H9 (cell line): ENCODE measurements around the gene STAMBPL1. TPM values are rescaled to one million over a fixed set of nuclear protein-coding genes. Genes with fewer than 3 reads are reported as not detected.

Experiments used
- DNase-seq: peaks from one replicate; pipeline ENCODE4 v3.0.0-alpha.2; 2017
- H2AFZ ChIP-seq: one replicate; pipeline ENCODE4 v1.6.1; 2013; ENCODE audit warnings: mild to moderate bottlenecking, low read length, control low read depth, moderate library complexity
- H2AK5ac ChIP-seq: 2 replicates; pipeline ENCODE4 v1.6.1; 2013; ENCODE audit warnings: low read length, control low read depth, mixed read lengths; ENCODE audit not compliant: insufficient read length
- H2BK120ac ChIP-seq: one replicate; pipeline ENCODE4 v1.6.1; 2013; ENCODE audit warnings: low read depth, mild to moderate bottlenecking, low read length, control low read depth, inconsistent platforms; ENCODE audit not compliant: poor library complexity, severe bottlenecking
- H2BK12ac ChIP-seq: 2 replicates; pipeline ENCODE4 v1.6.1; 2013; ENCODE audit warnings: low read length, control low read depth, mixed read lengths, low read depth; ENCODE audit not compliant: insufficient read length
- H2BK15ac ChIP-seq: 2 replicates; pipeline ENCODE4 v1.6.1; 2013; ENCODE audit warnings: low read depth, low read length, control low read depth
- H2BK20ac ChIP-seq: one replicate; pipeline ENCODE4 v1.6.1; 2013; ENCODE audit warnings: low read depth, mild to moderate bottlenecking, low read length, control low read depth, inconsistent platforms; ENCODE audit not compliant: poor library complexity, severe bottlenecking
- H2BK5ac ChIP-seq: 2 replicates; pipeline ENCODE4 v1.6.1; 2013; ENCODE audit warnings: low read length, control low read depth, mixed read lengths; ENCODE audit not compliant: insufficient read length
- H3K14ac ChIP-seq: 2 replicates; pipeline ENCODE4 v1.6.1; 2013; ENCODE audit warnings: low read length, control low read depth; ENCODE audit not compliant: insufficient read depth
- H3K18ac ChIP-seq: 2 replicates; pipeline ENCODE4 v1.6.1; 2013; ENCODE audit warnings: low read depth, mild to moderate bottlenecking, mixed read lengths, low read length, control low read depth; ENCODE audit not compliant: insufficient read length
- H3K23ac ChIP-seq: 2 replicates; pipeline ENCODE4 v1.6.1; 2013; ENCODE audit warnings: low read length, control low read depth, mixed read lengths, low read depth; ENCODE audit not compliant: insufficient read length
- H3K23me2 ChIP-seq: 2 replicates; pipeline ENCODE4 v1.6.1; 2013; ENCODE audit warnings: low read depth, mild to moderate bottlenecking, mixed read lengths, low read length, control low read depth; ENCODE audit not compliant: insufficient read length, poor library complexity, severe bottlenecking
- H3K27ac ChIP-seq: 2 replicates; pipeline ENCODE4 v1.5.1; 2013; ENCODE audit warnings: low read length, control low read depth, mixed read lengths, low read depth; ENCODE audit not compliant: insufficient read length
- H3K27me3 ChIP-seq: 2 replicates; pipeline ENCODE4 v1.6.1; 2013; ENCODE audit warnings: low read length, control low read depth, inconsistent platforms; ENCODE audit not compliant: insufficient read depth
- H3K4ac ChIP-seq: 2 replicates; pipeline ENCODE4 v1.6.1; 2013; ENCODE audit warnings: low read depth, mild to moderate bottlenecking, control low read depth, inconsistent platforms, low read length, moderate library complexity
- H3K4me1 ChIP-seq: 2 replicates; pipeline ENCODE4 v1.6.1; 2013; ENCODE audit warnings: low read length, control low read depth, inconsistent platforms; ENCODE audit not compliant: insufficient read depth
- H3K4me2 ChIP-seq: 2 replicates; pipeline ENCODE4 v1.6.1; 2013; ENCODE audit warnings: low read length, control low read depth, mixed read lengths; ENCODE audit not compliant: insufficient read length, insufficient read depth
- H3K56ac ChIP-seq: 2 replicates; pipeline ENCODE4 v1.6.1; 2013; ENCODE audit warnings: low read depth, mild to moderate bottlenecking, mixed read lengths, low read length, control low read depth; ENCODE audit not compliant: insufficient read length
- H3K79me1 ChIP-seq: 2 replicates; pipeline ENCODE4 v1.6.1; 2013; ENCODE audit warnings: low read depth, mild to moderate bottlenecking, moderate library complexity, low read length, control low read depth, inconsistent platforms; ENCODE audit not compliant: insufficient read depth, poor library complexity, severe bottlenecking
- H3K79me2 ChIP-seq: 2 replicates; pipeline ENCODE4 v1.6.1; 2013; ENCODE audit warnings: low read length, control low read depth, inconsistent platforms; ENCODE audit not compliant: insufficient read depth
- H3K9ac ChIP-seq: 2 replicates; pipeline ENCODE4 v1.6.1; 2013; ENCODE audit warnings: low read length, control low read depth, mixed read lengths; ENCODE audit not compliant: insufficient read length; ENCODE audit errors: extremely low read depth
- H3K9me3 ChIP-seq: one replicate; pipeline ENCODE4 v1.6.1; 2013; ENCODE audit warnings: low read depth, low read length, inconsistent platforms; ENCODE audit not compliant: control insufficient read depth
- H3T11ph ChIP-seq: one replicate; pipeline ENCODE4 v1.6.1; 2013; ENCODE audit warnings: mild to moderate bottlenecking, low read length, control low read depth, inconsistent platforms
- H4K20me1 ChIP-seq: one replicate; pipeline ENCODE4 v1.6.1; 2013; ENCODE audit not compliant: control insufficient read depth, insufficient read length, insufficient read depth
- H4K5ac ChIP-seq: 2 replicates; pipeline ENCODE4 v1.6.1; 2013; ENCODE audit warnings: low read depth, mild to moderate bottlenecking, mixed read lengths, low read length, control low read depth; ENCODE audit not compliant: insufficient read length
- H4K8ac ChIP-seq: replicated peaks from 2 replicates; pipeline ENCODE4 v1.6.1; 2013; ENCODE audit warnings: low read length, control low read depth, mixed read lengths, low read depth; ENCODE audit not compliant: insufficient read length
- H4K91ac ChIP-seq: 2 replicates; pipeline ENCODE4 v1.6.1; 2013; ENCODE audit warnings: low read depth, mild to moderate bottlenecking, moderate library complexity, mixed read lengths, low read length, control low read depth; ENCODE audit not compliant: insufficient read length
- H3K27ac Mint-ChIP-seq, 3 experiments: 2 replicates in 2 of 3; 3 replicates in 1 of 3; pipeline ENCODE4 v1.8.0; 2020 to 2021; ENCODE audit warnings: mixed read lengths in 3 of 3, mild to moderate bottlenecking in 1 of 3, moderate library complexity in 1 of 3
- H3K27me3 Mint-ChIP-seq: 2 replicates; pipeline ENCODE4 v1.8.0; 2021; ENCODE audit warnings: low read depth, mild to moderate bottlenecking, moderate library complexity, mixed read lengths
- H3K36me3 Mint-ChIP-seq, 3 experiments: 2 replicates in 2 of 3; 3 replicates in 1 of 3; pipeline ENCODE4 v1.8.0; 2020 to 2021; ENCODE audit warnings: low read depth in 3 of 3, mixed read lengths in 3 of 3; ENCODE audit not compliant: insufficient read depth in 1 of 3
- H3K4me1 Mint-ChIP-seq, 2 experiments: 2 replicates each; pipeline ENCODE4 v1.8.0; 2020; ENCODE audit warnings: mixed read lengths in 2 of 2
- H3K4me3 Mint-ChIP-seq, 2 experiments: 2 replicates in 1 of 2; 3 replicates in 1 of 2; pipeline ENCODE4 v1.8.0; 2020 to 2021; ENCODE audit warnings: mild to moderate bottlenecking in 2 of 2, mixed read lengths in 2 of 2, moderate library complexity in 1 of 2
- H3K9me3 Mint-ChIP-seq, 2 experiments: 2 replicates in 1 of 2; 3 replicates in 1 of 2; pipeline ENCODE4 v1.8.0; 2020; ENCODE audit warnings: mild to moderate bottlenecking in 2 of 2, mixed read lengths in 2 of 2, moderate library complexity in 1 of 2
- CTCF ChIP-seq: fragments of 200-600 bp; sonication (generic); conservative IDR thresholded peaks from 3 replicates; pipeline ENCODE4 v1.8.0; 2021; ENCODE audit warnings: antibody characterized with exemption, mild to moderate bottlenecking
- WGBS: extraction: QIAGEN DNeasy Blood & Tissue Kit; methylation state at CpG from one replicate; pipeline ENCODE4 v1.1.7; 2013; ENCODE audit warnings: missing lambda C conversion rate, low lambda C conversion rate, mixed read lengths; ENCODE audit not compliant: insufficient read length; ENCODE audit errors: extremely low coverage; 5-methylcytosine and 5-hydroxymethylcytosine counted together
- total RNA-seq: library from RNA; stranded (reverse); gene quantifications from 2 replicates; pipeline ENCODE4 v1.2.1, GENCODE V29; 2021

The STAMBPL1 gene
- total RNA-seq, 1 experiment from 2014 or later, result 3.2 TPM

- no peak overlapping the region for H3K27ac Mint-ChIP-seq
- Histone ChIP-seq H3K27ac (no peak overlapping the region), H3K27me3 (no peaks in the 10 kb centered on the region), H2AFZ (no peak overlapping the region), H3K9ac (no peak overlapping the region), H4K8ac (no peak overlapping the region), H3T11ph (no peak overlapping the region), H3K79me2 (no peaks in the 10 kb centered on the region), H3K4me1 (no peaks in the 10 kb centered on the region), H2BK12ac (no peak overlapping the region), H2AK5ac (no peak overlapping the region), H3K79me1 (no peaks in the 10 kb centered on the region), H3K9me3 (no peaks in the 10 kb centered on the region), H3K23me2 (peaks cover 3% of the 10 kb centered on the region), H2BK5ac (no peak overlapping the region), H3K23ac (no peak overlapping the region), H3K56ac (no peak overlapping the region), H2BK15ac (no peak overlapping the region), H4K91ac (no peak overlapping the region), H2BK120ac (no peak overlapping the region), H3K14ac (no peak overlapping the region), H3K4ac (no peak overlapping the region), H3K4me2 (no peak overlapping the region), H2BK20ac (no peak overlapping the region), H4K5ac (no peak overlapping the region), H4K20me1 (no peaks in the 10 kb centered on the region), H3K18ac (no peak overlapping the region)
- no peak for DNase-seq
- H3K9me3 Mint-ChIP-seq, result no peaks in the 10 kb centered on the region
- no peaks in the 10 kb centered on the region for H3K27me3 Mint-ChIP-seq
- no peaks in the 10 kb centered on the region for H3K36me3 Mint-ChIP-seq
- H3K4me1 Mint-ChIP-seq, result no peaks in the 10 kb centered on the region
- TF ChIP-seq CTCF, result no peak
- WGBS, result no CpG with 5 or more reads among the region's 3 CpGs
- no peak overlapping the region for H3K4me3 Mint-ChIP-seq
These were observed 36.9 kb downstream of the STAMBPL1 start for GRCh38 chr10:88916986-88917385.
